GM18502 (cell line): ENCODE measurements around the gene BRME1.

Experiments
- ATAC-seq: cut with Tn5 transposase; IDR thresholded peaks from one replicate; pipeline ENCODE4 v1.9.1; 2021; ENCODE audit warnings: mild to moderate bottlenecking; ENCODE audit not compliant: unreplicated experiment, poor library complexity

The BRME1 gene

DNA sequence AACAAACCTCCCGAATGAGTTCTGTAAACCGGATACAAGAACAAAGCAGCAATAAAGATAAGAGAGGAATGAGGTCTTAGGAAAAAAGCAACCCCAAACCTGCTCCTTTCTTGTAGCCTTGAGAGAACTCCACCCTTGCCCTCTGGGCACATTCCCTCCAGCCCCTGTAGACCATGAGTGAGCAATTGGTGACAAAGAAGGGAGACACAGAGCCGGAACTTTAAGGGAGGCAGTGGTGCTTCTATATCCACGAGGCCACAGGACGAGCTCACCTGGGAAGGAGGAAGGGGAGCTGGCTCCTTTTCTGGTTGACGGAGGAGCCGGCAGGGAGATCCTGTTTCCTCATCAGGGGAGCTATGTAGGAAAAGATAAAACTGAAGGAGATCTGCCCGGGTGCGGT is 13.0 kb downstream of the BRME1 start:
- ATAC-seq: no peak

DNA sequence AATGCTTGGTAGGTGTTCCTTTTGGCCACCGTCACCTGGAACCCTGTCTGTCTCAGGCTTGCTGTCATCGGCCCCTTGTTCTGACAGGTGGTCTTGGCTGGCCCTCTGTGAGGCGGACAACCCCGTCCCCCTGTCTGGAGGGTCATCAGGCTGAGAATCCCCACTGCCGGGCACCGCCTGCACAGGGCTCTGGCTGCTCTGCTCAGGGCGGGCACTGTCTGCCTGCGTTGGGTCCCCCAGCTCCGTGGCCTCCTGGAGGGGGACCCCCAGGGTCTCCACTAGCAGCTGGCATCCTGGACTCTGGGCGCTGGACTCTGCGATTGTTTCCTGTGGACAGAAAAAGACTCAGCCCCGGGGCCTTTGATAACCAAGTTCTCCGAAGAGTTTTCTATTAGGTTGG is 15.8 kb downstream of the BRME1 start:
- no peak for ATAC-seq

DNA sequence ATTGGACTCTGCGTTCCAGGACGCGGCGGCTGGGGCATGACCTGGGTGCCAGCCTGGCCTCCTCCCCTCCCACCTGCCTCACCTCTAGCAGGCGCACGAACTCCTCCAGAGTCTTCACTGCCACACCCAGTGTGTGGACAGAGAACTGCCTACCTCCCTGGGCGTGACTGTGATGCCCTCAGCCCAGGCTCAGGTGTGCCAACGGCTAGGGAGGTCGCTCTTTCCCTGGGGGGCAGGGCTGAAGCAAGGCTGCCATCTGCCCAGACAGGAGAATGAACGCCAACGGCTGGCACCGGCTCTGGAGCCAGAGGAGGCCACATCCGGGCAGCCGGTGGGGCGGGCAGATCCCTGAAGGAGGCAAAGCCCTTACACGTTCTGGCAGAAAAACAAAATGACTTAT is 17.6 kb downstream of the BRME1 start:
- no peak for ATAC-seq

DNA sequence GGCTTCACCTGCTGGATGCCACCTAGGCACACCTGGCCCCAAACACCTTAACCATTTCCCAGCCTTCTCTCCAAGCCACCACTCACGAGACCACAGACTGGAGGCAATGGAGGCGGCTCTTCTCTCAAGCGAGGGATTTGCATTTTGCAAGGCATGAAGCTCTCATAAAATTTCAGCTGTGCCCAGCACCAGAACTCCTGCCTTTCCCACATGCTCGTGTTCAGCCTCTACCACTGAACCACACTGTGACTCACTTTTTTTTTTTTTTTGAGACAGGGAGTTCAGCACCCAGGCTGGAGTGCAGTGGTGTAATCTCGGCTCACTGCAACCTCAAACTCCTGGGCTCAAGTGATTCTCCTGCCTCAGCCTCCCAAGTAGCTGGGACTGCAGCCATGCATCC is 18.4 kb downstream of the BRME1 start:
- ATAC-seq: no peak

DNA sequence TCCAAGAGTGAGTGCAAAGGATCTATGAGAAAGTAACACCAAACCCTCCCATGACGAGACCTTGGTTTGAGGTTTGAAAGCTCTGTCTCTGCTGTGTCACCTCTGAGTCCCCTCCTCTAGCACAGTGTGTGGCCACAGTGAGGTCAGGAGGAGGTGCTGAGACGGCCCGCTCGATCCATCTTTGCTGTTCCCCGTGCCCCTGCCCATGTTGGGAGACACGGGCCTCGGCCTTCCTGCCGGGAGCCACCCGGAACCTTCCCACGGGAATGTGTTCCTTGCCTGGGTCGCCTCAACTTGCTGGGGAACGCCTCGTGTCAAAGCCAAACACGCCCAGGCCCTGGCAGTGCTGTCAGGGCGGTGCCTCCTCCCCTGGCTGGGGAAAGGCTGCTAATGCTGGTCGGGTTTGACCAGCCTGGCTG is 18.9 kb downstream of the BRME1 start:
- ATAC-seq: no peak

DNA sequence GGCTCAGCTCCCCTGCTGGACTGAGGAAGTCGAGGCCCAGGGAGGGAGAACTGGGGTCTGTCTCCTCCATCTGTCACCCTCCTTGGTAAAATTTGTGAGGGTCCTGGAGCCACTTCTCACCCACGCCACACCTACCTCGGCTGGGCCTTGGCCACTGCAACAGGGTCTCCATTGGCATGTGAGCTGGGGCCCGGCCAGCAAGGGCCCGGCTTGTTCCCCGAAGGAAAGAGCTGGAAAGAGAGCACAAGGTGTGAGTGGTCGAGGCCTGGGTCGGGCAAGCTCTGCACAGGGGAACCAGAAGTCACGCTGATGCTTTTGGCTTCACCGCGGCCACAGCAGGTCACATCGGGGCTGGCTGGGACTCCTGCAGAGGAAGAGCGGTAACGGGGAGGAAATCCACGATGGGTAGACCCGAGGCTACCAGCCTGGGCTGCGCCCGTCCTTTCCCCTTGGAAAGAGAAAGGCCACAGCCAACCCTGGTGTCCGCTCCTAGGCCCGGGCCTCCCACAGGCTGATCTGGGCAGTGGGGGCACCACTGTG is 20.0 kb downstream of the BRME1 start:
- no peak for ATAC-seq

DNA sequence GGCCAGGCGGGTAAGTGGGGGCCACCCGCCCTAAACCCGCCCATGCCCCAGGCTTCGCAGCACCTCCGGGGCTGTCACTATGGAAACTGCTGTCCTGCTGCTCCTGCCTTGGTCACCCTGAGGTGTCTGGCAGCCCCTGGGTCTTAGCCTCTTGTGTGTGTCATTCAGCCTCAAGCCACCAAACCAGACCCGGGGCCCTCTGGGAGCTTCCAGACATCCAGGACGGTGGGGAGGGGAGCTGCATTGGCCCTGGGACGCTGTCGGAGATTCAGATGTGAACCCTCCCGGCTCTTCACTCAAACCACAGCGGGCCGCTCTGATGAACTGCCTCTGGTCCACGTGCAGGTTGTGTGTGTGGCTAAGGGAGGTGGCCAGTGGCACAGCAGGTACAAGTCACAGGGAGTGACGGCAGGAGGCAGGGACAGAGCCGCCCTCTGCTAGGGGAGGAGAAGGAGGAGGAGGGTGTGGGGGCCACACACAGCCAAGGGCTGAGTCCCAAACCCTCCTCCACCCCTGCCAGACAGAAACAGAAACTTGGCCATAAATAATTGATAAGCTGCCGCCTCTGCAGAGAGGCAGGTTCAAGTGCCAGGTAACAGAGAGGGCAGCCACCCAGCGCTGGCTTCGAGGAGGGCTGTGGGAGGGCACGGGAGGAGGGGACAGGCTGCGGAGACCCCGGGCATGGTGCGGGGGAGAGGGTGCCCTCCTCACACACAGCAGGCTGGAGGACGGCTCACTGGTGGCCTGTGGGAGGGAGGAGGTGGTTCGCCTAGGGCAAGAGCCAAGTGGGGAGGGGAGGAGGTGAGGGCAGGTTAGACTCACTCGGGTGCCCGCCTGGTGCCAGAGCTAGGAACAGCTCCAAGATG is 21.0 kb downstream of the BRME1 start:
- ATAC-seq: no peak

DNA sequence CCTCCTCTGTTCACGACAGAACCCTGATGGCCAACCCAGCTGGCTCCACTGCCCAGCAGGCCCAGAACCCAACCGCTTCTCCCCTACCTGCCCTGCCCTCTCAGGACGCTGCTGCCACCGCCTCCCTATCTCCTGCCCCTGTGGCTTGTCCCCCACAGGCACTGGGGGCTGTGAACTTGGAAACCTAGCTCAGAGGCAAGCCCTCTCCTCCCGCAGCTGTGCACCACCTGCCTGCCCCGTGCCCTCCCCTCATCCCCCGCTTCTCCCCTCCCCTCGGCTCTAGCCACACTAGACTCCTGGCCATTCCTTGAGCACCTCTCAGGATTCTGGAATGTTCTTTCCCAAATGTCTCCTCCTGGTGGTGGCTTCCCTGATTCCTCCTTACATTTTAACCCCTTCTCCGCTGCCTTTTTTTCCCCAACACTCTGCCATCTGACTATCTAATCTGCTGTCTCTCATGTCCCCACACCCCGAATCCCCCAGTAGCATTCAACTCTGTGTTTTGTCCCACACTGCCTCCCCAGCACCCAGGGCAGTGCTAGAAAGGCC is 22.3 kb downstream of the BRME1 start:
- no peak for ATAC-seq

DNA sequence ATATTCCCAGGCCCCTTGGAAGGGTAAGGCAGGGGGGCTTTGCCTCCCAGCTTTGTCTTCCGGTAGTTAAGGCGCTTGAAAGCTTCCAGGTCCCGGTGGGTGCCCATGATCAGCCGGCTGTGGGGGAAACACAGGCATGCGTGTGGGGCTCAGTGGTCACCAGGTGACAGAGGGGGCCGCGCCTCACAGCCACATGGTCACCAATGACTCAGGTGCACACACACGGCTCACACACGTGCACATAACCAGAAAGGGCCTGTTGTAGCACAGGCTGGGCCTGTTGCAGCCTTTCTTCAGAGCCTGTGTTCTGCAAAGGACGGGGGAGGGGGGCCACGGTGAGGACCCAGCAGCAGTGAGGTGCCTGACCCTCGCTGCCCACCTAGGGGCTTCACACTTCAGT is 23.1 kb downstream of the BRME1 start:
- no peak for ATAC-seq

DNA sequence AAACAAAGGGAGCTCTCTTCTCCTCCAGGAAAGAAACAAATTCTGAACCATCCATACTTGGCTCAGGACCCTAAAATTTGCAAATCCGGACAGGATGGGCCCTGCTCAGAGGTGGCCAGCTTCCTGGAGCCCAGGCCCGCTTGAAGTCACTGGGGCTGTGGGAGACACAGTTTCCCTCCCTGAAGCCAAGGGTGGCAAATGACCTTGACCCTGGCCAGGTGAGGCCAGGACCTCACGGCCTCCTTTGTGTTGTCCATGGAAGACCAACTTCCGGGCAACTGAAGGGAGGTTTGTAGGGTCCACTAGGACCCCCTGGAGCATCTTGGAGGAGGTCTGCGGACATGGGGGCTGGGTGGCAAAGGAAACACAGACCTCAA is 23.5 kb downstream of the BRME1 start:
- no peak for ATAC-seq

DNA sequence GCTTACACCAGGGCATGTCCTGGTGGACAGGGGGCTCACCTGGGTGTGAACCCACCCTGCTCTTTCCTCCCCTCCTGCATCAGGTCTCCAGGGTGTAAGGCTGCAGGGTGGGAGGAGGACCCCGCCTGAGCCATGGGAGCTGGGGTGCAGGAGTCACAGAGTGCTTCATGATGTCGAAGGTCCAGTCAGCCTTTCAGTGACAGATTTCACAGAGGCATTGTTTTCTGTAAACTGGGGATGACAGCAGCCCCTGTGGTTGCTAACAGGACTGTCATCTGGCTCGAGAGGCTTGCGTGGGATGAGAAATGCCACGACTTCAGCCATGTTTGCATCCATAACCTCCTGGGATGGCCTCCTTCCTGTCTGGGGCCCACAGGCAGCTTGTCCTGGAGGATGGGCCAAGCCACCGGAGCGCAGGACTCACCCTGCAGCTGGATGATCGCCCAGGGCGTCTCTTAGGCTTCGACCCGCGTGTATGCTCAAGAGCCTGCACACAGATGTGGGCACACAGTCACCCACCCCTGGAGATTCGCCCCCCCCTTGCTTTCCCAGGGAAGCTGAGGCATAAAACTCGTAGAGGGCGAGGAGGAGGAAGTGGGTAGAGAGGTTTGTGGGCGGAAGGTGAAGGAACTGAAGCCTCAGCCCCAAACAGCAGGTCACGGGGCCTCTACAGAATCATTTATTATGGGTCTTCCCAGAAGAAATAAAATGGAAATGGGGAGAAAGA is 24.1 kb downstream of the BRME1 start:
- no peak for ATAC-seq

DNA sequence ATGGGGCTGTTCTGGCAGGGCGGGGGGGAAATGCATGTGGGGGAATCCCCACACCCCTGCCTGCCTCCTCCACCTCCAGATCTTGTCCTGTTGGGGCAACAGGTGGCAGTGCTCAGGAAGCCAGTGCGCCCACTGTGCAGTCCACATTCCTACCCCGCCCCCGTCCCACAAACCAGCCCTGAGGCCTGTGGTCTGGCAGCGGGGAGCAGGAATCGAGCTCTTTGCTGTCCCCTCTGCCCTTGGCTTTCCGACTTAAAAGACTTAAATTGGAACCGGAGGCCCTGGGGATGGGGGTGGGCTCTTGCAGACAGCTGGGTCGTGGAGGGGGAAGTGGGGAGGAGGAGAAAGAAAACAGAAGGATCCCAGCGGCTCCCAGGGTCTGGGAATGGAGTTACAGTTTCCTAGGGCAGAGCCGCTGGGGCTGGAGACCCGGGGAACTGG is 24.6 kb downstream of the BRME1 start:
- ATAC-seq: no peak

DNA sequence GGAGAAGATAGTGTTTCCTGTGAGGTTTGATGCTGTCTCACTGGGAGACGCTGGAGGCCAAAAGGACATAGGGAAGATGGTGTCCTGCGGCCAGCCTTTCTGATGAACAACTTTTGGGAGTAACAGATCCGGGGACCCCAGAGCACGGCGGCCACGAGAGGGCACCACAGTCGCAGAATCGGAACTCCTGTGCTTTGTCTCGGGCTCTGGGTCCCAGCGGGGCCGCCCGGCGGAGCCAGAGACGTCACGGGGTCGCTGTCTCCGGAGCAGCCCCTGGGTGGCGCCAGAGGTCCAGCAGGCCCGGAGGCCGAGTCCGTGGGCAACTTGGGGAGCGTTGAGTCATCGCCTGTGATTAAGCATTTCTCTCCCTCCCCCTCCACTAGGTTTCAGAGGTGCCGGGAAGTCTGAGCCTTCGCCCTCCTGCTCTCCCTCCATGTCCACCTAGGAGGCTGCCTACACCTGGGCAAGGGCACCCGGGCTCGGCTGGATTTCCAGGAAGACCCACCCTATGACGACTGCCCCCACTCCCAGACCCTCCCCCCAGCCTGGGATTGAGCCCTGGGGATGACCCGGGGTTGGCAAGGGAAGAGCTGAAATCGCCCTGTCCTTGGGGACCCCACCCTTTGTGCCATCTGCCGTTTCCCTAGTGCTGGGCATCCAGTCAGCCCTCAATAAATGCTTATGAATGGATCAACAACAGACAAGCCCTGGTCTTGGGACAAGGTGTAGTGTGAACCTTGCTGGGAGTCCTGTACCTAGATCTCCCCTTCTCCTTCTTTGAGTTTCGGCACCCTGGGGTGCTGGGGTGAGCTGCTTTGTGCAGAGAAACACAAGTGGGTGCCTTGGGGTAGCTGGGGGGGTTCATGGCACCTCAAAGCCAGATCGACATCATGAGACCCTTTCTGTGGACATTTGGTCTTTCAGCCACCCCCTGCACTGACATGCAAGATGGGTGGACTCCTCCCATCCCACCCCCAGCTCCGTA is 25.6 kb downstream of the BRME1 start:
- ATAC-seq: peak; percentile 79

DNA sequence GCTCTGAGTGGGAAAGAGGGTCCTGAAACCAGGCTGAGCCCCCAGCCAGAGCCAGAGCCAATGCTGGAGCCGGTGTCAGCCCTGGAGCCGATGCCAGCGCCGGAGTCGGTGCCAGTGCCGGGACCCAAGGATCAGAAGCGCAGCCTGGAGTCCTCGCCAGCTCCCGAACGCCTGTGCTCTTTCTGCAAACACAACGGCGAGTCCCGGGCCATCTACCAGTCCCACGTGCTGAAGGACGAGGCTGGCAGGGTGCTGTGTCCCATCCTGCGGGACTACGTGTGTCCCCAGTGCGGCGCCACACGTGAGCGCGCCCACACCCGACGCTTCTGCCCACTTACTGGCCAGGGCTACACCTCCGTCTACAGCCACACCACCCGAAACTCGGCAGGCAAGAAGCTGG is 28.6 kb downstream of the BRME1 start:
- no peak for ATAC-seq

DNA sequence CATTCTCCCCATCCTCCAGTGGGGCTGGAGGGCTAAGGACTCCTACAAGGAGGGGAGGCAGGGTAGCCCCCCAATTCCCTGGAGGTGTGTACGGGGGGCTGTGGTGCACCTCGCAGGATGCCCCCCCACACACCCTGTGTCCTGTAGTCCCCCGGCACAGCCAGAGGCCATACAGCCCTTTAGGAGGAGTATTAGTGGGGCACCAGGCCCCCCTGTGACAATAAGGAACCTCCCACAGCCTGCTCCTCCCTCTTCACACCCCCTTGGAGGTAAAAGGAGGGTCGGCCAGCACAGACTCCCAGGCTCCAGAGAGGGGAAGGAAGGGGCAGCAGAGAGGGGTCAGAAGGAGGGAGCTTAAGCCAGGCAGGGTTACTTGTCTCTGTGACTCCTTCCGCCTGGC is 29.1 kb downstream of the BRME1 start, which contains the start of gene NANOS3:
Gene NANOS3 (plus strand): TSS at position 301 of the 400 bp plus-strand sequence. CDS start 115 bp downstream, outside the sequence.
- no peak for ATAC-seq

DNA sequence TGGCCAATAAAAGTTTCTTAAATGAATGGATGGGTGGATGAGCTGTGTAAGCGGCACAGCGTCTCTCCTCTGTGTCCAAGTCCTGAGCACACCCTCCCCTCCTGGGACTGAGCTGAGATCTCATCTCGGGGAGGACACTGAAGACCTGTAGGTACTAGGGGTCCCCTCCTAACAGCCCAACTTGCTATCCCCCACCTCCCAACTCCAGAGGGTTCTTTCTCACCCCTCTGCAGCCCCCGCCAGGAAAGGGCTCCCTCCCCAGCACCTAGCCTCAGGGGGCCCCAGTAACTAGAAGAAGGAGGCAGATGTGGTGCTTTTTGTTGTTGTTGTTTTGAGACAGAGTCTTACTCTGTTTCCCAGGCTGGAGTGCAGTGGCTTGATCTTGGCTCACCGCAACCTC is 30.1 kb downstream of the BRME1 start:
- no peak for ATAC-seq

DNA sequence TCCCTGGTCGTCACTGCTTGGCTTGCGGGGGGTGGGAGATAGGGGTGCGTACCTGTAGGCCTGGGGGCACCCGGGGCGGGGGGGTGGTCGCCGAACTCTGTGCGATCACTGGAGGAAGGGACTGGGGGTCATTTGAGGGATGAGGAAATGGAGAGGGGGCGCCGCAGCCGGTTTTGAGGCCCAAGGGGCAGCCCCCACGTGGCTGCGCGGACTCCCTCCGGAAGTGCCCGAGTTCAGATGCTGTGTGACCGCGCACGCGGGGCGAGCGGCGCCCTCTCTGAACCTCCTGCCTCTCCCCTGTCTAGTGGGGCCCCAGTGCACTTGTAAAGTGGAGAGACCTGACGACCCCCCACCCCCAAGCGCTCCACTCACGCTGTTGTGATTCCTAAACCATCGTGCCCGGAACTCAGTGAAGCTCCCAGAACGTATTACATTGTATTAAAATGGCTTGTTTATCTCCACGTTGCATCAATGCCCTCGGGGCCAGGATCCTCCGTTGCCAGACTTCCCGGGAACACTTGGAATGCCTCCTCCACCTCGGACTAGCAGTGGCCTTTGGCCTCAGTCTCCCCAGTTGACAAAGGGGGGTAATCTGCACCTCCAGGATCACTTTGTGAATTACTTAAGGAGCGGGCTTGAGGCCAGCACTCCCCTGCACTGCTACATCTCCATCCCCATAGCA is 31.9 kb downstream of the BRME1 start:
- ATAC-seq: no peak

DNA sequence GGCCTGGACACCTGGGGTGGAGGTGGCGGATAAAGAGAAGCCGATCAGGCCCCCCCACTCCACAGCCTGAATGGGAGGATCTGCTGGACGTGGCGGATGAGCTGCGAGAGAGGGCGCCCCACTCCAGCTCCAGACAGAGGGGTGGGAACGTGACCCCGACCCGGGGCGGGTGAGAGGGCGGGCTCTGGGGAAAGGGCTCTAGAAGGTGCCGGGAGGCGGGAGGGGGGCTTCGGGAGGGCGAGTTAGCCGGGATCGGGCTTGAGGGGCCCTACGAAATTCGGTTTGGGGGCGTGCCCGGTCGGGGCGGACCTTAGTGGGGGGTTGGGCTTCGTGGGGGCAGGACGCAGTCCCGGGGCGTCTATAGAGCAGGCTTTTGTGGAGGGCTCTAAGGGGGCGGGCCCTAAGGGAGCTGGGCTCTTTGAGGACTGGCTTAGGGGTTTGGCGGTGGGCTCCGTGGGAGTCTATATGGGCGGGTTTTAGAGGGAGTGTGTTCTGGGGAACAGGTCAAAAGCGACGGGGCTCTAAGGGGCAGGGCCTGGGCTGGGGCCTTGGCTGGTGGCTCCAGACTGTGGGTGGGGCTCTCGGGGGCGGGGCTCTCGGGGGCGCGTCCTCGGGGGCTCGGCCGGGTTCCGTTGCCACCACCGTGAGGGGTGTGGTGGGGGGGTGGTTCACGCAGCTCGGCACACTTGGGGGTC is 33.1 kb downstream of the BRME1 start:
- ATAC-seq: no peak

DNA sequence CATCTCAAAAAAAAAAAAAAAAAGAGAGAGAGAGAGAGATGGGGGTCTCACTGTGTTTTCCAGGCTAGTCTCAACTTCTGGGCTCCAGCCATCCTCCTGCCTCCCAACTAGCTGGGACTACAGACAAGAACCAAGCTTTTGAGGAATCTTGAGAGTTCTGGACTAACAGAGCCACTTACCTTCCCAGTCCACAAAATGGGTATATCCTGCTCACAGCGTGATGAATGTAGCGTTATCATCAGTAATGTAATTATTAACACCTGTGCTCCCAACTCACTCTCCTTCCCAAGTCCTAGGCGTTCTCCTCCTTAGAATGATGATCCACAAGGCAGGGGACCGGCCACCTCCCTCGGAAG is 33.6 kb downstream of the BRME1 start:
- ATAC-seq: no peak
